GM12878 (cell line): ENCODE results near the gene EYS.

Source experiments
- EZH2 ChIP-seq: IDR thresholded peaks from 2 replicates; pipeline ENCODE4 v1.6.1; 2012; ENCODE audit warnings: low read depth, mild to moderate bottlenecking, control low read depth, inconsistent platforms, low read length, borderline replicate concordance; ENCODE audit not compliant: control insufficient read depth
- JUND ChIP-seq: IDR thresholded peaks from 2 replicates; pipeline ENCODE4 v1.6.1; 2012; ENCODE audit warnings: low read depth, mild to moderate bottlenecking, low read length, improper control_type of control experiment, moderate library complexity
- POLR2A ChIP-seq: IDR thresholded peaks from 2 replicates; pipeline ENCODE4 v1.6.1; 2011; ENCODE audit warnings: low read depth, mild to moderate bottlenecking, low read length
- POLR2AphosphoS5 ChIP-seq: IDR thresholded peaks from 2 replicates; pipeline ENCODE4 v1.6.1; 2011; ENCODE audit warnings: mild to moderate bottlenecking, low read length, inconsistent platforms
- RAD21 ChIP-seq: IDR thresholded peaks from 2 replicates; pipeline ENCODE4 v1.6.1; 2011; ENCODE audit warnings: mild to moderate bottlenecking, low read depth, low read length, moderate library complexity; ENCODE audit not compliant: insufficient read depth
- RBBP5 ChIP-seq: fragments of 200-600 bp; sonication (generic); conservative IDR thresholded peaks from 2 replicates; pipeline ENCODE4 v1.6.1; 2016
- RFX5 ChIP-seq: IDR thresholded peaks from 2 replicates; pipeline ENCODE4 v1.6.1; 2011; ENCODE audit warnings: low read depth, low read length, improper control_type of control experiment
- SRF ChIP-seq, 2 experiments: IDR thresholded peaks; 2 replicates each; pipeline ENCODE4 v1.6.1; 2011; ENCODE audit warnings: low read depth in 2 of 2, low read length in 2 of 2, mild to moderate bottlenecking in 1 of 2, moderate library complexity in 1 of 2
- ZNF24 ChIP-seq: fragments of 450-650 bp; IDR thresholded peaks from 2 replicates; pipeline ENCODE4 v1.6.1; 2017; ENCODE audit warnings: antibody characterized with exemption, mild to moderate bottlenecking
- TF ChIP-seq, protein P1 (sequence below), 3 experiments: IDR thresholded peaks in 2 of 3; conservative IDR thresholded peaks in 1 of 3; 2 replicates each; pipeline ENCODE4 v1.5.1; 2011; ENCODE audit warnings: low read depth in 3 of 3, low read length in 3 of 3, mild to moderate bottlenecking in 3 of 3, control low read depth in 2 of 3, moderate library complexity in 2 of 3, inconsistent platforms in 1 of 3, mixed read lengths in 1 of 3; ENCODE audit not compliant: control insufficient read depth in 2 of 3, insufficient read depth in 1 of 3; ENCODE audit errors: extremely low read depth in 1 of 3

DNA sequence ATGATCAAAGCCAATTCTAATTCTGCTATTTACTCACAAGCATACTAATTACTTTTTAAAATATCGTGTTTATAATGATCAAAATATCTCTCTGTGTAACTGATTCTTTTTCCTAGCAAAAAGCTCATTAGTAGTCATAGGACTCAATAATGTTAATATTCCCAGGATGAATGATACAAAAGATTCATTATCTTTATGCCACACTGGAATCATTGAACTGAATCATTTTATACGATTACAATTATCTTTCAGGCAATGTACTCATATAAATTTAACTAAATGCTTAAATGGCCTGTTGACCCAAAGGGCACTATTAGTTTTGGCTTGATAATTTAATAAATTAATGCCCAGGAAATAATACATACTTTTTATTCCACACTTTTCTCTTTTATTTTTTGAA lies 96.3 kb downstream of the EYS start:
- TF ChIP-seq POLR2A (no peak), RBBP5 (no peak), ZNF24 (no peak), POLR2AphosphoS5 (no peak), RFX5 (no peak), SRF (IDR thresholded peaks at IDR 0.05; ENCODE audit: low read depth in 2 of 2, low read length in 2 of 2) (no peak), JUND (no peak), EZH2 (no peak), RAD21 (no peak)
- TF ChIP-seq, protein P1, sequence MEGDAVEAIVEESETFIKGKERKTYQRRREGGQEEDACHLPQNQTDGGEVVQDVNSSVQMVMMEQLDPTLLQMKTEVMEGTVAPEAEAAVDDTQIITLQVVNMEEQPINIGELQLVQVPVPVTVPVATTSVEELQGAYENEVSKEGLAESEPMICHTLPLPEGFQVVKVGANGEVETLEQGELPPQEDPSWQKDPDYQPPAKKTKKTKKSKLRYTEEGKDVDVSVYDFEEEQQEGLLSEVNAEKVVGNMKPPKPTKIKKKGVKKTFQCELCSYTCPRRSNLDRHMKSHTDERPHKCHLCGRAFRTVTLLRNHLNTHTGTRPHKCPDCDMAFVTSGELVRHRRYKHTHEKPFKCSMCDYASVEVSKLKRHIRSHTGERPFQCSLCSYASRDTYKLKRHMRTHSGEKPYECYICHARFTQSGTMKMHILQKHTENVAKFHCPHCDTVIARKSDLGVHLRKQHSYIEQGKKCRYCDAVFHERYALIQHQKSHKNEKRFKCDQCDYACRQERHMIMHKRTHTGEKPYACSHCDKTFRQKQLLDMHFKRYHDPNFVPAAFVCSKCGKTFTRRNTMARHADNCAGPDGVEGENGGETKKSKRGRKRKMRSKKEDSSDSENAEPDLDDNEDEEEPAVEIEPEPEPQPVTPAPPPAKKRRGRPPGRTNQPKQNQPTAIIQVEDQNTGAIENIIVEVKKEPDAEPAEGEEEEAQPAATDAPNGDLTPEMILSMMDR (IDR thresholded peaks at IDR 0.05 in 2 of 3, conservative IDR thresholded peaks at IDR 0.05 in 1 of 3; ENCODE audit: control insufficient read depth in 2 of 3, extremely low read depth in 1 of 3, insufficient read depth in 1 of 3, low read depth in 3 of 3, low read length in 3 of 3), result no peak
